H1 (cell line): ENCODE data around the gene ID2. TPM values are rescaled to one million over a fixed set of nuclear protein-coding genes. Genes with fewer than 3 reads are reported as not detected.

Experiments
- CBX5 ChIP-seq: fragments of 300-800, 300-1000 bp; sonication (generic); IDR thresholded peaks from 2 replicates; pipeline ENCODE4 v1.7.1; 2016; ENCODE audit warnings: antibody characterized with exemption, low read length, low read depth
- E2F6 ChIP-seq: IDR thresholded peaks from 2 replicates; pipeline ENCODE4 v1.6.1; 2012; ENCODE audit warnings: inconsistent platforms
- HDAC6 ChIP-seq: IDR thresholded peaks from one replicate; pipeline ENCODE4 v1.7.1; 2012; ENCODE audit warnings: low read depth, mild to moderate bottlenecking, inconsistent platforms, low read length, moderate library complexity
- RBBP5 ChIP-seq: IDR thresholded peaks from 2 replicates; pipeline ENCODE4 v1.7.1; 2012; ENCODE audit warnings: low read depth, mild to moderate bottlenecking, inconsistent platforms, low read length, moderate library complexity, borderline replicate concordance
- SUZ12 ChIP-seq: fragments of 200-600 bp; sonication (generic); IDR thresholded peaks from 2 replicates; pipeline ENCODE4 v1.6.1; 2012; ENCODE audit warnings: mild to moderate bottlenecking, inconsistent platforms, low read length, moderate library complexity, mixed read lengths
- TBP ChIP-seq: IDR thresholded peaks from 2 replicates; pipeline ENCODE4 v1.6.1; 2011; ENCODE audit warnings: low read depth, low read length, improper control_type of control experiment
- ZNF274 ChIP-seq: IDR thresholded peaks from 2 replicates; pipeline ENCODE4 v1.7.0; 2012; ENCODE audit warnings: low read length, borderline replicate concordance; ENCODE audit errors: extremely low read depth
- polyA plus RNA-seq, 7 experiments: library from polyadenylated mRNA; depleted of rRNA in 3 of 7; stranded (reverse) in 5 of 7; unstranded in 2 of 7; fragments of >200 nt in 5 of 7; fragments of 200-250 nt in 2 of 7; gene quantifications; 1 replicate in 5 of 7; 2 replicates in 1 of 7; 4 replicates in 1 of 7; pipeline versions ENCODE4 v1.2.1 to v1.2.3, GENCODE V29; 2011 to 2013; ENCODE audit warnings: missing spikeins in 2 of 7, mixed read lengths in 2 of 7
- total RNA-seq: library from RNA; stranded (reverse); fragmentation: NEBNext Ultra II Directional; extraction: Animal tissue kit (Norgen Biotek cat#: 25700); gene quantifications from 2 replicates; pipeline ENCODE4 v1.2.1, GENCODE V29; 2021

ID2 gene
- total and polyA plus RNA-seq, 2 of the 8 experiments (the other 6 are each of a cell fraction or from before 2014, with no cell fraction given): 36.7 to 214 TPM

- TF ChIP-seq E2F6: peak; percentile 74
- TF ChIP-seq RBBP5: no peak
- no peak for TF ChIP-seq SUZ12
- TF ChIP-seq TBP: no peak
- TF ChIP-seq HDAC6: no peak
- TF ChIP-seq CBX5: no peak
- TF ChIP-seq ZNF274: no peak
These were observed 11.4 kb downstream of the ID2 start (continued) for GRCh38 chr2:8693157-8693821.
